CD4-positive, alpha-beta T cell (primary cell): Measurements from ENCODE around the gene TBC1D16. TPM values are rescaled to one million over a fixed set of nuclear protein-coding genes. Genes with fewer than 3 reads are reported as not detected.

Experiments used
- ATAC-seq: fragments of 200-7000 bp; cut with Tn5 transposase; one replicate; pipeline ENCODE4 v1.10.0; 2022; ENCODE audit warnings: mild to moderate bottlenecking; ENCODE audit not compliant: poor library complexity
- CTCF ChIA-PET: fragments of 350-600 bp; sonication (Branson Sonifier 250); formaldehyde crosslinking; loops from one replicate; lab custom pipeline; 2021; ENCODE audit warnings: antibody characterized with exemption, inconsistent platforms; lab: Charles Lee
- POLR2A ChIA-PET: fragments of 350-600 bp; sonication (Branson Sonifier 250); formaldehyde crosslinking; loops from one replicate; lab custom pipeline; 2021; ENCODE audit warnings: antibody characterized with exemption, inconsistent platforms; lab: Charles Lee
- DNase-seq, 14 experiments: peaks; one replicate each; pipeline ENCODE4 v3.0.0-alpha.2; 2013 to 2020; ENCODE audit warnings: mixed read lengths in 2 of 14
- H3K27ac ChIP-seq, 2 donors: one replicate each; pipeline versions ENCODE4 v1.5.1 to v1.7.0; 2013; ENCODE audit warnings: low read length in 2 of 2, low read depth in 1 of 2, mild to moderate bottlenecking in 1 of 2
- H3K27me3 ChIP-seq, 2 experiments: 1 replicate in 1 of 2; 2 replicates in 1 of 2; pipeline versions ENCODE4 v1.6.1 to v1.7.0; 2013; ENCODE audit warnings: low read length in 2 of 2, control low read depth in 1 of 2, mild to moderate bottlenecking in 1 of 2, moderate library complexity in 1 of 2; ENCODE audit not compliant: insufficient read depth in 2 of 2, control insufficient read depth in 1 of 2
- H3K36me3 ChIP-seq: one replicate; pipeline ENCODE4 v1.6.1; 2013; ENCODE audit warnings: low read length, control low read depth; ENCODE audit not compliant: insufficient read depth
- H3K4me1 ChIP-seq: one replicate; pipeline ENCODE4 v1.6.1; 2013; ENCODE audit warnings: low read length, control low read depth; ENCODE audit not compliant: insufficient read depth
- H3K4me3 ChIP-seq: one replicate; pipeline ENCODE4 v1.5.1; 2013; ENCODE audit warnings: mild to moderate bottlenecking, low read length, moderate library complexity
- H3K9me3 ChIP-seq, 2 experiments: 1 replicate in 1 of 2; 2 replicates in 1 of 2; pipeline versions ENCODE4 v1.6.1 to v1.7.0; 2013; ENCODE audit warnings: low read length in 2 of 2, mild to moderate bottlenecking in 2 of 2, control low read depth in 1 of 2, moderate library complexity in 1 of 2; ENCODE audit not compliant: control insufficient read depth in 1 of 2, insufficient read depth in 1 of 2
- H3K27ac Mint-ChIP-seq: one replicate; pipeline ENCODE4 v1.8.0; 2020; ENCODE audit warnings: mixed read lengths
- H3K27me3 Mint-ChIP-seq: one replicate; pipeline ENCODE4 v1.8.0; 2021; ENCODE audit warnings: mixed read lengths
- H3K36me3 Mint-ChIP-seq: one replicate; pipeline ENCODE4 v1.8.0; 2021; ENCODE audit warnings: low read depth, mixed read lengths
- H3K4me1 Mint-ChIP-seq: one replicate; pipeline ENCODE4 v1.8.0; 2021; ENCODE audit warnings: low read depth, mixed read lengths
- H3K4me3 Mint-ChIP-seq: one replicate; pipeline ENCODE4 v1.8.0; 2020; ENCODE audit warnings: mild to moderate bottlenecking, mixed read lengths
- H3K9me3 Mint-ChIP-seq: one replicate; pipeline ENCODE4 v1.8.0; 2020; ENCODE audit warnings: mixed read lengths
- CTCF ChIP-seq: fragments of 200-600 bp; IDR thresholded peaks from one replicate; pipeline ENCODE4 v1.8.0; 2022; ENCODE audit warnings: antibody characterized with exemption, mild to moderate bottlenecking
- intact Hi-C, 2 experiments: fragments of 100-400 bp; cut with DNase I in 1 of 2; cut with micrococcal nuclease in 1 of 2; formaldehyde crosslinking; loops; one replicate each; pipeline versions ENCODE4 v1.15.1 to v1.9.0; 2023 to 2025; cut with DNase I, micrococcal nuclease
- total RNA-seq, 174 experiments: library from RNA in 2 of 174; stranded (reverse) in 2 of 174; gene quantifications; one replicate each; pipeline ENCODE4 v1.2.3 and lab custom pipeline; 2021 to 2026

TBC1D16 gene
- total RNA-seq, 2 experiments from 2014 or later, result 1.9 to 2.5 TPM

GRCh38 chr17:79927688-79928501 lies 107.8 kb downstream of the TBC1D16 start:
- DNase-seq (no peak), ATAC-seq (no peak)
- H3K4me1 Mint-ChIP-seq, result no peaks in the 10 kb centered on the region
- peaks cover 0 to 10% of the 10 kb centered on the region in 2 experiments for H3K9me3 ChIP-seq
- no peaks in the 10 kb centered on the region for H3K36me3 ChIP-seq
- ChIA-PET CTCF (no interaction called here), POLR2A (no interaction called here)
- H3K4me3 Mint-ChIP-seq, result no peak overlapping the region
- intact Hi-C loops, result no loop called here
- H3K9me3 Mint-ChIP-seq, result no peaks in the 10 kb centered on the region
- no peaks in the 10 kb centered on the region for H3K36me3 Mint-ChIP-seq
- H3K4me3 ChIP-seq, result no peak overlapping the region
- no peak overlapping the region for H3K27ac ChIP-seq
- H3K27ac Mint-ChIP-seq, result no peak overlapping the region
- peaks cover 34 to 43% of the 10 kb centered on the region in 2 experiments for H3K27me3 ChIP-seq
- H3K4me1 ChIP-seq, result peaks cover 15% of the 10 kb centered on the region
- H3K27me3 Mint-ChIP-seq, result peaks cover 54% of the 10 kb centered on the region
- TF ChIP-seq CTCF, result no peak

GRCh38 chr17:79927136-79927661 lies 108.5 kb downstream of the TBC1D16 start:
- Histone ChIP-seq H3K27ac (no peak overlapping the region), H3K36me3 (no peaks in the 10 kb centered on the region), H3K4me3 (no peak overlapping the region), H3K9me3 (peaks cover 0 to 10% of the 10 kb centered on the region in 2 experiments), H3K4me1 (peaks cover 15% of the 10 kb centered on the region), H3K27me3 (peaks cover 31 to 40% of the 10 kb centered on the region in 2 experiments)
- no peak for ATAC-seq
- Mint-ChIP-seq H3K4me3 (no peak overlapping the region), H3K4me1 (no peaks in the 10 kb centered on the region), H3K27me3 (peaks cover 47% of the 10 kb centered on the region), H3K27ac (no peak overlapping the region), H3K9me3 (no peaks in the 10 kb centered on the region), H3K36me3 (no peaks in the 10 kb centered on the region)
- peak in 3 of 14 experiments; percentile 16 to 22 (median 17) for DNase-seq
- ChIA-PET CTCF (no interaction called here), POLR2A (no interaction called here)
- intact Hi-C loops, result no loop called here
- no peak for TF ChIP-seq CTCF

GRCh38 chr17:79926605-79927135 lies 109.0 kb downstream of the TBC1D16 start:
- no peaks in the 10 kb centered on the region for H3K36me3 ChIP-seq
- H3K4me1 ChIP-seq, result peaks cover 15% of the 10 kb centered on the region
- no peak for TF ChIP-seq CTCF
- CTCF ChIA-PET, result no interaction called here
- DNase-seq (no peak), ATAC-seq (no peak)
- Mint-ChIP-seq H3K36me3 (no peaks in the 10 kb centered on the region), H3K4me1 (no peaks in the 10 kb centered on the region), H3K27ac (no peak overlapping the region), H3K9me3 (no peaks in the 10 kb centered on the region), H3K27me3 (peaks cover 41% of the 10 kb centered on the region), H3K4me3 (no peak overlapping the region)
- H3K27me3 ChIP-seq, result peaks cover 27 to 39% of the 10 kb centered on the region in 2 experiments
- intact Hi-C loops, result no loop called here
- POLR2A ChIA-PET, result no interaction called here
- no peak overlapping the region for H3K4me3 ChIP-seq
- no peak overlapping the region for H3K27ac ChIP-seq
- peaks cover 0 to 10% of the 10 kb centered on the region in 2 experiments for H3K9me3 ChIP-seq
